ENCODE measurements around the gene PAPSS2. TPM values are rescaled to one million over a fixed set of nuclear protein-coding genes. Genes with fewer than 3 reads are reported as not detected.
A peak's percentile ranks its signal among the peaks of the same experiment; 100 is the strongest.

Gene PAPSS2
- total RNA-seq, 1 donor from 2014 or later: 7.3 TPM

DNA sequence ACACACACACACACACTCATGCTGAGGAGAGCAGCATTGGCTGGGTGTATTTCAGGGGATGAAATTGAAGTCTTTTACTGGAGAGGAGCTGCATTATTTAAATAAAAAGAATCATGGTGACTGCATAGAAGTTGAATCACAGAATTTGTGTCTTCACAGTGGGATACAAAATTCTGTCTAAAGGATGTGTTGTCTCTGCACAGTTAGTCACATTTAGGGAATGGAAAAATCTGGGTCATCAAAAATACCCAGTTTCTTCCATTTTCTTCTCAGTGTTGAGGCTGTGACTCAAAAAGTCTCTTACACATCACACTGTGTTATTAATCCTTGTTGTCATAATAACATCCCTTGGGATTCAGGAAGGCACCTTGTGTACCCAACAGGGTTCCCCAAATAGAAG is 10.9 kb downstream of the PAPSS2 start:
- H3K27me3 Mint-ChIP-seq: no peaks in the 10 kb centered on the region
- no peaks in the 10 kb centered on the region for H3K36me3 Mint-ChIP-seq (ENCODE audit: insufficient read depth)
- H3K4me1 Mint-ChIP-seq (ENCODE audit: low read depth): no peaks in the 10 kb centered on the region
- TF ChIP-seq, protein P1, sequence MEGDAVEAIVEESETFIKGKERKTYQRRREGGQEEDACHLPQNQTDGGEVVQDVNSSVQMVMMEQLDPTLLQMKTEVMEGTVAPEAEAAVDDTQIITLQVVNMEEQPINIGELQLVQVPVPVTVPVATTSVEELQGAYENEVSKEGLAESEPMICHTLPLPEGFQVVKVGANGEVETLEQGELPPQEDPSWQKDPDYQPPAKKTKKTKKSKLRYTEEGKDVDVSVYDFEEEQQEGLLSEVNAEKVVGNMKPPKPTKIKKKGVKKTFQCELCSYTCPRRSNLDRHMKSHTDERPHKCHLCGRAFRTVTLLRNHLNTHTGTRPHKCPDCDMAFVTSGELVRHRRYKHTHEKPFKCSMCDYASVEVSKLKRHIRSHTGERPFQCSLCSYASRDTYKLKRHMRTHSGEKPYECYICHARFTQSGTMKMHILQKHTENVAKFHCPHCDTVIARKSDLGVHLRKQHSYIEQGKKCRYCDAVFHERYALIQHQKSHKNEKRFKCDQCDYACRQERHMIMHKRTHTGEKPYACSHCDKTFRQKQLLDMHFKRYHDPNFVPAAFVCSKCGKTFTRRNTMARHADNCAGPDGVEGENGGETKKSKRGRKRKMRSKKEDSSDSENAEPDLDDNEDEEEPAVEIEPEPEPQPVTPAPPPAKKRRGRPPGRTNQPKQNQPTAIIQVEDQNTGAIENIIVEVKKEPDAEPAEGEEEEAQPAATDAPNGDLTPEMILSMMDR (IDR thresholded peaks at IDR 0.05; ENCODE audit: unreplicated experiment): no peak
- H3K27ac Mint-ChIP-seq: no peak overlapping the region
- DNase-seq (ENCODE audit: low spot score, unreplicated experiment): no peak
- no peaks in the 10 kb centered on the region for H3K9me3 Mint-ChIP-seq (ENCODE audit: low read depth)
- H3K4me3 Mint-ChIP-seq (ENCODE audit: low read depth): no peak overlapping the region

DNA sequence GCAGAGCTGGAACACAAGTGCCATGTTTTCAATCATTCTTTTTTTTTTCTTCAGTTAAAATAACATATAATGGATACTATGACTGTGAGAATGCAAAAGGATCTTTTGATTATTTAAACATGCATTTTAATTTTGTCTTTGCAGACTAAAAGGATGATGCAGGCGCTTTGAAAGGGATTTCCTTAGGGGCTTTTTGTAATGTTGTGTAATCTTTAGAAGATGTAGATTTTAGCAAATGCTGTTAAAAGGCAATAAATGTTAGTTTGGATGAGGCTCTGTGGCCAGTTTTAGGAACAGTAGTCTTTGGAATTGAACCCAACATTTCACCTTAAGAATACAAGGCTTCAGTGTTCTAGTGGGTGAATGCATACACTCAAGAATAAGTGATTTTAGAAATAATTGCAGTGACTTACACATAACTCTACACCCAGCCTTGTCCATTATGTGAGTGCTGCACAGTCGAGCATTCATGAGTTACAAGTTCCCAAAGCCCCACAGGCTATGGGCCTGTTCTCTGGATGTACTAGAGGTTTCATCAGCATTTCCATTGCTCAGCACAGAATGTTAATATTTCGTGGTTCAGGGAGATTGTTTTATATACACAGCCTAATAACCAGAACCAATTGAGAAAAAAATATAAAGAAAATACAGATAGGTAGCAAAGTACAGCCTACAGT is 11.6 kb downstream of the PAPSS2 start:
- Mint-ChIP-seq H3K4me3 (ENCODE audit: low read depth) (no peak overlapping the region), H3K27me3 (no peaks in the 10 kb centered on the region), H3K9me3 (ENCODE audit: low read depth) (no peaks in the 10 kb centered on the region), H3K27ac (no peak overlapping the region), H3K4me1 (ENCODE audit: low read depth) (no peaks in the 10 kb centered on the region), H3K36me3 (ENCODE audit: insufficient read depth) (no peaks in the 10 kb centered on the region)
- no peak for DNase-seq (ENCODE audit: low spot score, unreplicated experiment)
- TF ChIP-seq, protein P1 (IDR thresholded peaks at IDR 0.05; ENCODE audit: unreplicated experiment): no peak

DNA sequence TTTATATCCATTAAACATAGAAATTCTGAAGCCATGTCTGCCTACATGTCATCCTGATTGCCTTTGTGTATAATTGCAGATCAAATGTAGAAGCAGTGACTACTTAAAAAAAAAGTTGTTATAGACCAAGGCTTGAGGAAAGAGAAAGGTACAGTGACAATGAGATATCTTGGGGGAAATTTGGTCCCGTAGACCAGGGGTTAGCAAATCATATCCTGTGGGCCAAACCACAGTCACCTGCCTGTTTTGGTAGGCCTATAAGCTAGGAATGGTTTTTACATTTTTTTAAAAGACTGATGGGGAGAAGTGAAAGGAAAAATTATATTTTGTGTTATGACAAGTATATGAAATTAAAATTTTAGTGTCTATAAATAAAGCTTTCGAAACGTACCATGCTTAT is 12.9 kb downstream of the PAPSS2 start:
- no peaks in the 10 kb centered on the region for H3K27me3 Mint-ChIP-seq
- no peak overlapping the region for H3K4me3 Mint-ChIP-seq (ENCODE audit: low read depth)
- no peaks in the 10 kb centered on the region for H3K4me1 Mint-ChIP-seq (ENCODE audit: low read depth)
- H3K36me3 Mint-ChIP-seq (ENCODE audit: insufficient read depth): no peaks in the 10 kb centered on the region
- no peak overlapping the region for H3K27ac Mint-ChIP-seq
- H3K9me3 Mint-ChIP-seq (ENCODE audit: low read depth): no peaks in the 10 kb centered on the region
- DNase-seq (ENCODE audit: low spot score, unreplicated experiment): no peak
- TF ChIP-seq, protein P1 (IDR thresholded peaks at IDR 0.05; ENCODE audit: unreplicated experiment): no peak

DNA sequence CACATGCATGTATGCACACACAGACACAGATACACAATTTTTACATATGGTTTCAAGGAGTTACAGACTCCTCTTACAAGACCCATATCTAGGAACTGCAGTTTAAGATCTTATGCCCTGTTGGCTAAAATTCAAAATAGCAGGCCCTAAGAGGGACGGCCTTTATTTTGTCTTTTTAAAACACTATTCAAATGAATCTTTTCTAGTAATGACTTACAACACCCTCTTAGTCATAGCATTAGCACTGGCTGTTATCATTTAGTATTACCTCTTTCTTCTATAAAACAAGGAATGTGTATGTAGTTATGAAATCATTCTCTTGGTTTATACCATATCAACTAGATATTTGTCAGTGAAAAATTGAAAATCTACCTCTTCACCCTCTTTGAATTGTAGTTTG is 15.3 kb downstream of the PAPSS2 start:
- TF ChIP-seq, protein P1 (IDR thresholded peaks at IDR 0.05; ENCODE audit: unreplicated experiment): no peak
- H3K27ac Mint-ChIP-seq: no peak overlapping the region
- no peaks in the 10 kb centered on the region for H3K36me3 Mint-ChIP-seq (ENCODE audit: insufficient read depth)

DNA sequence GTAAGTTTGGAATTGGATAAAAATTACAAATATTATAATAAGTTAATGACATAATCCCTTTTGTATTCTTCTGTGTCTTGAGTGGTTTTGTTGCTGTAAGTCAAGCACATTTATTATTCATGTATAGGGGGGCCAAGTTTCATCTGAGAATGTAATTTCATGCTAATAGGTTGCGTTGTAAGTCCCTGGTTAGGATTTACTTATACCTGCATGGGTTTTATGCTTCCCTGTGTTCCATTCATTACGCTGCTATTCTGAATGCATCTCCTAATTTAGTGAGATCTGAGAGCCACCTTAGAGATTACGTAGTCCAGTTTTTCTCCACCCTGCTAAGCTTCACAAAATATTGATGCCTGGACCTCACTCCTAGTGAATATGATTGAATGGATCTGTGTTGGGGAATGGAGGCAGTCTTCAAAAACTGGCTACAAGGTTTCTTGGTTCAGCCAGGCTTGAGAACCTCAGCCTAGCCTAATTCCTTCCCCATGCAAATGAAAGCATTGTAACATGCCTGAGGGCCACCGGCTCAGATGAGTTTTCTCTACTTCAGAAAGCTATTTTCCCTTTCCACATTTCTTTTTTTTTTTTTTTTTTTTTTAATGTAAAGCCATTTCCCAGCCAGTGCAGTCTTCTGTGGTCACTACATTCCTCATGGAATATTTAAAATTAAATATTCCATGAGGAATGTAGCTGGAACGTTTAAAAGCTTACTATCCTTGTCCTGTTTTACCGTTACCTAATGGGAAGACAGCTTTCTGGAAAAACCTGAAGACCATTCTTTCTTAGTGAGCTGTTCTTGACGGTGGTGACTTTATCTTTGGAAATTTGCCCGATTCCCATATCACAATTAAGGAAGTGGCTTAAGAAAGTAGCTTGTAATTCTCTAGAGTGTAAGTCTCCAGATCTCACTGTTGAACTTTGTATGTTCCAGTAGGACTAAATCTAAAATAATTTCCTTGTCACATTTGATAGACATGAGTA is 16.0 kb downstream of the PAPSS2 start:
- no peak for DNase-seq (ENCODE audit: low spot score, unreplicated experiment)
- peak overlapping the region; percentile 8 for H3K27ac Mint-ChIP-seq

More for the DNA sequence above, 15.3 kb downstream of the PAPSS2 start:
- DNase-seq (ENCODE audit: low spot score, unreplicated experiment): no peak
- Mint-ChIP-seq H3K4me3 (ENCODE audit: low read depth) (no peak overlapping the region), H3K4me1 (ENCODE audit: low read depth) (no peaks in the 10 kb centered on the region), H3K9me3 (ENCODE audit: low read depth) (no peaks in the 10 kb centered on the region), H3K27me3 (no peaks in the 10 kb centered on the region)

More for the DNA sequence above, 16.0 kb downstream of the PAPSS2 start:
- Mint-ChIP-seq H3K9me3 (ENCODE audit: low read depth) (no peaks in the 10 kb centered on the region), H3K36me3 (ENCODE audit: insufficient read depth) (no peaks in the 10 kb centered on the region), H3K27me3 (no peaks in the 10 kb centered on the region), H3K4me1 (ENCODE audit: low read depth) (no peaks in the 10 kb centered on the region), H3K4me3 (ENCODE audit: low read depth) (no peak overlapping the region)
- TF ChIP-seq, protein P1 (IDR thresholded peaks at IDR 0.05; ENCODE audit: unreplicated experiment): no peak
